ENCODE measurements around the gene PDE4A.
A peak's percentile ranks its signal among the peaks of the same experiment; 100 is the strongest.
"Not testable (repeated sequence)": the region's sequence is repeated elsewhere in the genome, so short reads cannot be mapped to it uniquely, and the experiment has no call there.

Gene PDE4A

GRCh38 chr19:10420444-10421239 lies at the start of gene PDE4A:
Gene PDE4A (plus strand): TSS chr19:10420538. CDS start chr19:10420765, 227 bp downstream.
- ATAC-seq, result no peak
- peak within 1 kb of the TSS; percentile 90 for H3K27ac Mint-ChIP-seq
- no peaks in the 10 kb centered on the region for H3K9me3 Mint-ChIP-seq
- H3K4me1 Mint-ChIP-seq, result peaks cover 77% of the 10 kb centered on the region
- peak within 1 kb of the TSS; percentile 86 for H3K4me3 Mint-ChIP-seq
- peaks cover 50% of the 10 kb centered on the region for H3K27me3 Mint-ChIP-seq
- peaks cover 10% of the 10 kb centered on the region for H3K36me3 Mint-ChIP-seq (ENCODE audit: low read depth)
- peak; percentile 79 for DNase-seq

- H3K9me3 Mint-ChIP-seq, result no peaks in the 10 kb centered on the region
- H3K4me3 Mint-ChIP-seq, result no peak overlapping the region
- H3K36me3 Mint-ChIP-seq (ENCODE audit: low read depth), result peaks cover 27% of the 10 kb centered on the region
- no peak for DNase-seq
- peaks cover 12% of the 10 kb centered on the region for H3K4me1 Mint-ChIP-seq
- H3K27ac Mint-ChIP-seq, result no peak overlapping the region
- ATAC-seq, result no peak
- no peaks in the 10 kb centered on the region for H3K27me3 Mint-ChIP-seq
Observed at GRCh38 chr19:10372690-10373089, 47.6 kb upstream of the PDE4A start.

DNA sequence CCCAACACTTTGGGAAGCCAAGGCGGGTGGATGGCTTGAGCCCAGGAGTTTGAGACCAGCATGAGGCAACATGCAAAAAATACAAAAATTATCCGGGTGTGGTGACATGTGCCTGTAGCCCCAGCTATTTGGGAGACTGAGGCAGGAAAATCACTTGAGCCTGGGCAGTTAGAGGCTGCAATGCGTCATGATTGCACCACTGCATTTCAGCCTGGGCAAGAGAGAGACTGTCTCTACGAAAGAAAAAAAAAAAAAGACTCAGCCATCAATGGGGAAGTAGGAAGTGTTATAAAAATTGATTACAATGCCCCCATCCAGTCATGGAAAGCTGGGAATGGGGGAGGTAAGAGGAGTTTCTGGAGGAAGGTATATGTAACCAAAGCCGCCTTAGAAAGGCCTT lies 45.4 kb upstream of the PDE4A start:
- H3K9me3 Mint-ChIP-seq, result no peaks in the 10 kb centered on the region
- H3K27me3 Mint-ChIP-seq, result no peaks in the 10 kb centered on the region
- DNase-seq, result no peak
- peaks cover 24% of the 10 kb centered on the region for H3K36me3 Mint-ChIP-seq (ENCODE audit: low read depth)
- H3K4me3 Mint-ChIP-seq, result no peak overlapping the region
- ATAC-seq, result no peak
- peaks cover 14% of the 10 kb centered on the region for H3K4me1 Mint-ChIP-seq
- H3K27ac Mint-ChIP-seq, result no peak overlapping the region

DNA sequence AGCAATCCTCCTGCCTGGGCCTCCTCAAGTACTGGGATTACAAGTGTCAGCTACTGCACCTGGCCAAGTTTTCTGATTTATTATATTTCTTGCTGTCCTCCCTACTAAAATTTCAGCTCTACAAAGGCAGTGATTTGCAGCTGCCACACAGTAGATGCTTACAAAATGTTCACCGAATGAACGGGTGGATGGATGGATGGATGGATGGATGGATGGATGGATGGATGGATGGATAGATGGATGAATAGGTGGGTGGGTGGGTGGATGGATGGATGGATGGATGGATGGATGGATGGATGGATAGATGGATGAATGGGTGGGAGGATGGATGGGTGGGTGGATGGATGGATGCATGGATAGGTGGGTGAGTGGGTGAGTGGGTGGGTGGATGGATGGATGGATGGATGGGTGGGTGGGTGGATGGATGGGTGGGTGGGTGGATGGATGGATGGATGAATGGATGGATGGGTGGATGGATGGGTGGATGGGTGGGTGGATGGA lies 43.1 kb upstream of the PDE4A start:
- not testable (repeated sequence) for H3K9me3 Mint-ChIP-seq, DNase-seq, H3K27me3 Mint-ChIP-seq, H3K27ac Mint-ChIP-seq, ATAC-seq, H3K4me3 Mint-ChIP-seq
- H3K4me1 Mint-ChIP-seq, result peaks cover 25% of the 10 kb centered on the region
- peaks cover 24% of the 10 kb centered on the region for H3K36me3 Mint-ChIP-seq (ENCODE audit: low read depth)

GRCh38 chr19:10378124-10378523 lies 42.2 kb upstream of the PDE4A start:
- Mint-ChIP-seq H3K4me1 (peaks cover 25% of the 10 kb centered on the region), H3K9me3 (no peaks in the 10 kb centered on the region), H3K36me3 (ENCODE audit: low read depth) (peaks cover 24% of the 10 kb centered on the region), H3K27ac (no peak overlapping the region), H3K27me3 (peaks cover 4% of the 10 kb centered on the region), H3K4me3 (no peak overlapping the region)
- ATAC-seq (no peak), DNase-seq (no peak)

GRCh38 chr19:10379880-10380312 lies 40.4 kb upstream of the PDE4A start:
- peaks cover 22% of the 10 kb centered on the region for H3K4me1 Mint-ChIP-seq
- H3K4me3 Mint-ChIP-seq, result peak overlapping the region; percentile 93
- peak overlapping the region; percentile 95 for H3K27ac Mint-ChIP-seq
- ATAC-seq, result no peak
- no peaks in the 10 kb centered on the region for H3K9me3 Mint-ChIP-seq
- H3K27me3 Mint-ChIP-seq, result peaks cover 4% of the 10 kb centered on the region
- no peak for DNase-seq
- H3K36me3 Mint-ChIP-seq (ENCODE audit: low read depth), result peaks cover 18% of the 10 kb centered on the region

DNA sequence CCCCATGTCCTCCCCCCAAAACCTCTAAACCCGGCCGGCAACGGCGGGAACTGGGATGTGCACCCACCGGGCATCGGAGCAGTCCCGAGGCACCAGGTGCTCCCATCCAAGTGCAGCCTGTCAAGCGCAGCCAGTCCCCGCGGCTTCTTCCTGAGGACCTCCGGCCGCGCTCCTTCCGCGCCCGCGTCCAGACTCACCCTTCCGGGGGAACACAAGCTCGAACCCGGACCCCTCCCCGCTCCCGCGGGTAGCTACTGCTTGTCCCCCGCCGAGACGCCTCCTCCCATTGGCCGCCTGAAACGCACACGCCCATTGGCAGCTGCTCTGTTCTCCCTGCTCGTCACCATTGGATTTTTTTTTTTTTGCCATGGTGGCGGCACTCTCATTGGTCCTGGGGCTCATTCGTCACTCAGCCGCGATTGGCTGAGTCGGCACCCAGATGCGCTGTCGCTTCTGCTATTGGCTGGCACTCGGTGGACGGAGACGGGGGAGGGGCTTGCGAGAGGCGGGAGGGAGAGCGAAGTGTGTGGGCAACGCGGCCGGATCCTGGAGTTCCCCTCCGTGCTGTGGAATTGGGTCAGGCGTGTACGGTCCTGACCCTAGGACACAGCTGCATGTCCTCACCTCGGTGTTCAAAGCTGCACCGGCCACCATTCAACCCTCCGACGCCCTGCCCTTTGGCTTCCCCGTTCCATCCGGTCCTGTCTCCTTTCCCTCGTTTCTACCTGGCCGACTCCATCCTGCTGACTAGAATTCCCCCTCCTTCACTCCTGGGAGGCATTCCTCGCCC lies 39.8 kb upstream of the PDE4A start, which contains the start of gene TYK2:
Gene TYK2 (minus strand): TSS at position 260 of the 790 bp plus-strand sequence. CDS start 2,166 bp downstream, outside the sequence.
- peaks cover 22% of the 10 kb centered on the region for H3K4me1 Mint-ChIP-seq
- H3K27me3 Mint-ChIP-seq, result peaks cover 4% of the 10 kb centered on the region
- peak within 1 kb of the TSS; percentile 95 for H3K27ac Mint-ChIP-seq
- ATAC-seq (peak; percentile 98), DNase-seq (peak; percentile 95)
- H3K9me3 Mint-ChIP-seq, result no peaks in the 10 kb centered on the region
- peaks cover 16% of the 10 kb centered on the region for H3K36me3 Mint-ChIP-seq (ENCODE audit: low read depth)
- peak within 1 kb of the TSS; percentile 93 for H3K4me3 Mint-ChIP-seq

- H3K9me3 Mint-ChIP-seq; H3K4me3 Mint-ChIP-seq; ATAC-seq; H3K27ac Mint-ChIP-seq; H3K36me3 Mint-ChIP-seq (ENCODE audit: low read depth); H3K27me3 Mint-ChIP-seq; DNase-seq: not testable (repeated sequence)
- peaks cover 36% of the 10 kb centered on the region for H3K4me1 Mint-ChIP-seq
Observed at GRCh38 chr19:10383223-10383499, 37.2 kb upstream of the PDE4A start.

GRCh38 chr19:10384580-10384979 lies 35.8 kb upstream of the PDE4A start:
- Mint-ChIP-seq H3K4me3 (no peak overlapping the region), H3K4me1 (peaks cover 31% of the 10 kb centered on the region), H3K27ac (no peak overlapping the region), H3K27me3 (peaks cover 4% of the 10 kb centered on the region), H3K9me3 (no peaks in the 10 kb centered on the region), H3K36me3 (ENCODE audit: low read depth) (peaks cover 5% of the 10 kb centered on the region)
- DNase-seq (no peak), ATAC-seq (no peak)

GRCh38 chr19:10388957-10389356 lies 31.4 kb upstream of the PDE4A start:
- Mint-ChIP-seq H3K27ac (no peak overlapping the region), H3K27me3 (no peaks in the 10 kb centered on the region), H3K36me3 (ENCODE audit: low read depth) (peaks cover 20% of the 10 kb centered on the region), H3K9me3 (no peaks in the 10 kb centered on the region), H3K4me3 (no peak overlapping the region), H3K4me1 (peaks cover 16% of the 10 kb centered on the region)
- DNase-seq (peak; percentile 91), ATAC-seq (peak; percentile 21)

DNA sequence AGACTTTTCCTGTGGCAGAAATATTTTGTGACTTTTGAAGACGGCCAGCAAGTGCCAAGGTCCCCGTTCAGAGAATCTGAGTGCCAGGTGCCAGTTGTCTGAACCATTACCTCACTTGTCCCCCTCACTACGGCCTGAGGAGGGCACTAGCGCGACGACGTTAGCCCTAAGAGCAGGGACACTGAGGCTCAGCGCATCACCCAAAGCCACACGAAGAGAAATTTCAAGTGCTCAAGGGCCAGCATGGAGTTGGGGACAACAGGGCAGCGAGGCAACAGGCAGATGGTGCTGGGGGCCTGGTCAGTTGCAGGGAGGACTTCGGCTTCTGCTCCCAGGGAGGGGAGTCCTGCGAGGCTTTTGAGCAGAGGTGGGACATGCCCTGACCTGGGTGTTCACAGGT lies 30.5 kb upstream of the PDE4A start:
- no peaks in the 10 kb centered on the region for H3K27me3 Mint-ChIP-seq
- H3K9me3 Mint-ChIP-seq, result no peaks in the 10 kb centered on the region
- no peak overlapping the region for H3K27ac Mint-ChIP-seq
- peaks cover 16% of the 10 kb centered on the region for H3K4me1 Mint-ChIP-seq
- peaks cover 22% of the 10 kb centered on the region for H3K36me3 Mint-ChIP-seq (ENCODE audit: low read depth)
- H3K4me3 Mint-ChIP-seq, result no peak overlapping the region
- DNase-seq (peak; percentile 47), ATAC-seq (peak; percentile 14)

- ATAC-seq (no peak), DNase-seq (peak; percentile 69)
- Mint-ChIP-seq H3K36me3 (ENCODE audit: low read depth) (peaks cover 28% of the 10 kb centered on the region), H3K4me1 (peaks cover 16% of the 10 kb centered on the region), H3K4me3 (no peak overlapping the region), H3K27me3 (no peaks in the 10 kb centered on the region), H3K27ac (peak overlapping the region; percentile 20), H3K9me3 (no peaks in the 10 kb centered on the region)
Observed at GRCh38 chr19:10390652-10391286, 29.6 kb upstream of the PDE4A start.

DNA sequence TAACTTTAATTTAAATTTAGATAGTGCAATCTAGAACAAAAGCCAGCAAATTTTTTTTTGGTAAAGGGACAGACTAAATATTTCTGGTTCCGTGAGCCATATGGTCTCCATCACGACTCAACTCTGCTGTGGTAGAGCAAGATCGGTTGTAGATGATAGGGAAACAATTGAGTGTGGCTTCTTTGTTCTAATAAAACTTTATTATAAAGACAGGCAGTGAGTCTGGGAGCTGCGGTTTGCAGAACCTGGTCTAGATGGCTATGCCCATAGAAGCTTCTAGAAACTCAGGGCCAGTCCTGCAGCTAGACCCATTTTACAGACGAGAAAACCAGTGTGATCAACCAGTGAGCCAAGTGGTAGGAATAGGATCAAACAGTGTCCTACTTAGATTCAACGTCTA lies 28.2 kb upstream of the PDE4A start:
- no peak for ATAC-seq
- Mint-ChIP-seq H3K9me3 (no peaks in the 10 kb centered on the region), H3K36me3 (ENCODE audit: low read depth) (peaks cover 37% of the 10 kb centered on the region), H3K4me3 (no peak overlapping the region), H3K4me1 (peaks cover 4% of the 10 kb centered on the region), H3K27ac (no peak overlapping the region), H3K27me3 (no peaks in the 10 kb centered on the region)
- DNase-seq, result no peak

DNA sequence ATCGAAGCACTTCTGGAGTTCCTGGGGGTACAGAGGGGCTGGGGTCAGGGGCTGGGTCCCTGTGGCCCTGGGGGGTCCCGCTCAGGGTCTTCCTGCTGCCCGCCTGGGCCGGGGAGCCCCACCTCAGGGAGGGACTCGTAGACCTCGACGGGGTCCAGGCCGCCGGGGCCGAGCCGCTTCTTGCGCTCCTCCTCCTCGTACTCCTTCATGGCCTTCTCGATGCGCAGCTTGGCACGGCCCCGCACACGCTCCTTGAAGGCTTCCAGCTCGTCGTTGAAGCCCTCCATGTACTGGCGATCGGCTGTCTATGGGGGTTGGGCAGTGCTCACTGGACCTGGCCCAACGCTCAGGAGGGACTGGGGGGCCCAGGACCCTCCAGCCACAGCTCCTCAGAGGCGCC lies 27.2 kb upstream of the PDE4A start:
- H3K27me3 Mint-ChIP-seq, result no peaks in the 10 kb centered on the region
- no peak overlapping the region for H3K27ac Mint-ChIP-seq
- peaks cover 7% of the 10 kb centered on the region for H3K4me1 Mint-ChIP-seq
- no peak for DNase-seq
- no peak overlapping the region for H3K4me3 Mint-ChIP-seq
- H3K36me3 Mint-ChIP-seq (ENCODE audit: low read depth), result peaks cover 44% of the 10 kb centered on the region
- no peaks in the 10 kb centered on the region for H3K9me3 Mint-ChIP-seq
- ATAC-seq, result no peak

All from activated naive CD8-positive, alpha-beta T cell treated with anti-CD3 and anti-CD28 coated beads, Interleukin-2, amount 50 U/mL, for 24 hours (primary cell).